Ovary (tissue), 3 donors: Measurements from ENCODE around the gene SPAG7.

Source experiments
- EP300 ChIP-seq: sonication (generic); formaldehyde crosslinking; IDR thresholded peaks from one replicate; pipeline ENCODE4 v1.6.1; 2017; ENCODE audit warnings: antibody characterized with exemption
- TF ChIP-seq, protein P1 (sequence below), 3 donors: fragments of 450-650 bp in 2 of 3; fragments of 200-600 bp in 1 of 3; IDR thresholded peaks; one replicate each; pipeline versions ENCODE4 v1.5.1 to v1.8.0; 2016 to 2022; ENCODE audit warnings: antibody characterized with exemption in 3 of 3, mild to moderate bottlenecking in 1 of 3
- donor health status: DM: no; HTN: no; CAD: no.

DNA sequence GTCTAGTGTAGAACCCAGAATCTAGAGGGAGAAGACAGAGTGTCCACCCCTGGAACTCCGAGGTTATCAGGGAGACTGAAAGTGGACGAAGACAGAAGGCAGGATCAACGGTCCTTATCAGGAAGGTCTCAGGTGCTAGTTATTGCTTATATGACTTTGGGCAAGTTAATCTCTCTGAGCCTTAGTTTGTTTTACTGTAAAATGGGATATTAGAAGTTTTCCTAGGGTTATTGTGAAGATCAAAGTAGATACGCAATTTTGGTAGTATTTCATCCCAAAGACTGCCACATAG, 26.4 kb downstream of the SPAG7 start:
- TF ChIP-seq EP300, result no peak
- TF ChIP-seq, protein P1, sequence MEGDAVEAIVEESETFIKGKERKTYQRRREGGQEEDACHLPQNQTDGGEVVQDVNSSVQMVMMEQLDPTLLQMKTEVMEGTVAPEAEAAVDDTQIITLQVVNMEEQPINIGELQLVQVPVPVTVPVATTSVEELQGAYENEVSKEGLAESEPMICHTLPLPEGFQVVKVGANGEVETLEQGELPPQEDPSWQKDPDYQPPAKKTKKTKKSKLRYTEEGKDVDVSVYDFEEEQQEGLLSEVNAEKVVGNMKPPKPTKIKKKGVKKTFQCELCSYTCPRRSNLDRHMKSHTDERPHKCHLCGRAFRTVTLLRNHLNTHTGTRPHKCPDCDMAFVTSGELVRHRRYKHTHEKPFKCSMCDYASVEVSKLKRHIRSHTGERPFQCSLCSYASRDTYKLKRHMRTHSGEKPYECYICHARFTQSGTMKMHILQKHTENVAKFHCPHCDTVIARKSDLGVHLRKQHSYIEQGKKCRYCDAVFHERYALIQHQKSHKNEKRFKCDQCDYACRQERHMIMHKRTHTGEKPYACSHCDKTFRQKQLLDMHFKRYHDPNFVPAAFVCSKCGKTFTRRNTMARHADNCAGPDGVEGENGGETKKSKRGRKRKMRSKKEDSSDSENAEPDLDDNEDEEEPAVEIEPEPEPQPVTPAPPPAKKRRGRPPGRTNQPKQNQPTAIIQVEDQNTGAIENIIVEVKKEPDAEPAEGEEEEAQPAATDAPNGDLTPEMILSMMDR (IDR thresholded peaks at IDR 0.05), result no peak
